LoVo (cell line): ENCODE measurements around the gene TRAM2.
"Not testable (repeated sequence)": the region's sequence is repeated elsewhere in the genome, so short reads cannot be mapped to it uniquely, and the experiment has no call there.

Source experiments
- DNase-seq: peaks from one replicate; pipeline ENCODE4 v3.0.0-alpha.2; 2016; ENCODE audit warnings: low spot score

TRAM2 gene

GRCh38 chr6:52491203-52492069, 85.4 kb downstream of the TRAM2 start:
- no peak for DNase-seq

GRCh38 chr6:52489881-52490280, 87.0 kb downstream of the TRAM2 start:
- DNase-seq: no peak

GRCh38 chr6:52483671-52484003, 93.2 kb downstream of the TRAM2 start:
- DNase-seq: no peak

- DNase-seq: peak; percentile 18
These were observed 93.8 kb downstream of the TRAM2 start for GRCh38 chr6:52482903-52483670.

- no peak for DNase-seq
These were observed 101.6 kb downstream of the TRAM2 start for GRCh38 chr6:52475307-52475706.

- DNase-seq: no peak
These were observed 102.7 kb downstream of the TRAM2 start for GRCh38 chr6:52474173-52474572.

- not testable (repeated sequence) for DNase-seq
These were observed 115.7 kb downstream of the TRAM2 start for GRCh38 chr6:52461194-52461593.

- DNase-seq: no peak
These were observed 119.8 kb downstream of the TRAM2 start for GRCh38 chr6:52457096-52457495.

GRCh38 chr6:52454556-52454955, 122.3 kb downstream of the TRAM2 start:
- DNase-seq: peak; percentile 73
